Kidney (tissue), 14 donors: ENCODE measurements around the gene TRMU. TPM values are rescaled to one million over a fixed set of nuclear protein-coding genes. Genes with fewer than 3 reads are reported as not detected.

Experiments
- DNase-seq, 5 donors: peaks; one replicate each; pipeline ENCODE4 v3.0.0-alpha.2; 2013 to 2020
- FAIRE-seq: peaks from 2 replicates; lab custom pipeline; 2012; peaks lifted over from hg19 to GRCh38; lab: Jason Lieb, UNC
- H3K27ac ChIP-seq, 2 donors: one replicate each; pipeline ENCODE4 v1.7.0; 2013; ENCODE audit warnings: low read depth in 2 of 2, low read length in 2 of 2, inconsistent platforms in 1 of 2
- H3K27me3 ChIP-seq: one replicate; pipeline ENCODE4 v1.7.1; 2013; ENCODE audit warnings: low read length, inconsistent platforms; ENCODE audit not compliant: control insufficient read depth, insufficient read depth
- H3K36me3 ChIP-seq, 3 donors: one replicate each; pipeline versions ENCODE4 v1.7.0 to v1.7.1; 2013; ENCODE audit warnings: low read length in 3 of 3, control low read depth in 1 of 3, inconsistent platforms in 1 of 3; ENCODE audit not compliant: insufficient read depth in 3 of 3, control insufficient read depth in 2 of 3
- H3K4me1 ChIP-seq, 3 donors: one replicate each; pipeline versions ENCODE4 v1.7.0 to v1.7.1; 2013; ENCODE audit warnings: low read length in 3 of 3, inconsistent platforms in 1 of 3, low read depth in 1 of 3; ENCODE audit not compliant: control insufficient read depth in 2 of 3, insufficient read depth in 2 of 3
- H3K4me3 ChIP-seq, 3 donors: one replicate each; pipeline versions ENCODE4 v1.7.0 to v1.8.1; 2013; ENCODE audit warnings: low read length in 3 of 3, control low read depth in 1 of 3, inconsistent platforms in 1 of 3
- H3K9ac ChIP-seq, 3 donors: one replicate each; pipeline versions ENCODE4 v1.7.0 to v1.7.1; 2013; ENCODE audit warnings: low read length in 3 of 3, control low read depth in 1 of 3, inconsistent platforms in 1 of 3
- H3K9me3 ChIP-seq, 3 donors: one replicate each; pipeline versions ENCODE4 v1.7.0 to v1.7.1; 2013; ENCODE audit warnings: low read length in 3 of 3, control low read depth in 1 of 3, inconsistent platforms in 1 of 3; ENCODE audit not compliant: control insufficient read depth in 2 of 3, insufficient read depth in 1 of 3
- intact Hi-C: fragments of 100-400 bp; cut with DNase I; formaldehyde crosslinking; loops from one replicate; pipeline ENCODE4 v1.11.1; 2022
- polyA plus RNA-seq: library from polyadenylated mRNA; stranded (reverse); fragments of 350-450 nt; fragmentation: Illumina TruSeq; extraction: RNeasy Lipid Tissue Mini Kit (QIAGEN cat#74804); gene quantifications from one replicate; pipeline ENCODE4 v1.2.3, GENCODE V29; 2014; ENCODE audit warnings: low read depth, low replicate concordance; ENCODE audit not compliant: insufficient read depth
- total RNA-seq: library from RNA; stranded (reverse); fragmentation: NEBNext Ultra II Directional; extraction: Animal tissue kit (Norgen Biotek cat#: 25700); gene quantifications from one replicate; pipeline ENCODE4 v1.2.1, GENCODE V29; 2021
- TF ChIP-seq, protein P1 (sequence below): IDR thresholded peaks from 3 replicates; pipeline ENCODE4 v1.5.1; 2012; ENCODE audit warnings: mild to moderate bottlenecking, moderate library complexity, borderline replicate concordance; ENCODE audit not compliant: insufficient read depth; ENCODE audit errors: extremely low read depth
- donor health status: control.
- donor health status: control.
- donor health status: control.
- donor health status: control.
- donor health status: control.
- donor health status: DM: yes; HTN: yes; CAD: no.
- donor health status: Normal renal cell carcinoma (clear cell type).

The TRMU gene
- total and polyA plus RNA-seq, 2 donors from 2014 or later: 40.5 to 41.1 TPM

GRCh38 chr22:46349238-46349637, 13.7 kb downstream of the TRMU start:
- no peak overlapping the region for H3K9ac ChIP-seq
- H3K27me3 ChIP-seq: no peaks in the 10 kb centered on the region
- H3K36me3 ChIP-seq: peaks cover 3 to 75% (median 47%) of the 10 kb centered on the region in 3 donors
- no peaks in the 10 kb centered on the region for H3K9me3 ChIP-seq
- no peak overlapping the region for H3K4me3 ChIP-seq
- DNase-seq: peak in 1 of 5 donors; percentile 50
- intact Hi-C loops: no loop called here
- TF ChIP-seq, protein P1, sequence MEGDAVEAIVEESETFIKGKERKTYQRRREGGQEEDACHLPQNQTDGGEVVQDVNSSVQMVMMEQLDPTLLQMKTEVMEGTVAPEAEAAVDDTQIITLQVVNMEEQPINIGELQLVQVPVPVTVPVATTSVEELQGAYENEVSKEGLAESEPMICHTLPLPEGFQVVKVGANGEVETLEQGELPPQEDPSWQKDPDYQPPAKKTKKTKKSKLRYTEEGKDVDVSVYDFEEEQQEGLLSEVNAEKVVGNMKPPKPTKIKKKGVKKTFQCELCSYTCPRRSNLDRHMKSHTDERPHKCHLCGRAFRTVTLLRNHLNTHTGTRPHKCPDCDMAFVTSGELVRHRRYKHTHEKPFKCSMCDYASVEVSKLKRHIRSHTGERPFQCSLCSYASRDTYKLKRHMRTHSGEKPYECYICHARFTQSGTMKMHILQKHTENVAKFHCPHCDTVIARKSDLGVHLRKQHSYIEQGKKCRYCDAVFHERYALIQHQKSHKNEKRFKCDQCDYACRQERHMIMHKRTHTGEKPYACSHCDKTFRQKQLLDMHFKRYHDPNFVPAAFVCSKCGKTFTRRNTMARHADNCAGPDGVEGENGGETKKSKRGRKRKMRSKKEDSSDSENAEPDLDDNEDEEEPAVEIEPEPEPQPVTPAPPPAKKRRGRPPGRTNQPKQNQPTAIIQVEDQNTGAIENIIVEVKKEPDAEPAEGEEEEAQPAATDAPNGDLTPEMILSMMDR: no peak
- FAIRE-seq: no peak
- no peaks in the 10 kb centered on the region for H3K4me1 ChIP-seq
- H3K27ac ChIP-seq: no peak overlapping the region

DNA sequence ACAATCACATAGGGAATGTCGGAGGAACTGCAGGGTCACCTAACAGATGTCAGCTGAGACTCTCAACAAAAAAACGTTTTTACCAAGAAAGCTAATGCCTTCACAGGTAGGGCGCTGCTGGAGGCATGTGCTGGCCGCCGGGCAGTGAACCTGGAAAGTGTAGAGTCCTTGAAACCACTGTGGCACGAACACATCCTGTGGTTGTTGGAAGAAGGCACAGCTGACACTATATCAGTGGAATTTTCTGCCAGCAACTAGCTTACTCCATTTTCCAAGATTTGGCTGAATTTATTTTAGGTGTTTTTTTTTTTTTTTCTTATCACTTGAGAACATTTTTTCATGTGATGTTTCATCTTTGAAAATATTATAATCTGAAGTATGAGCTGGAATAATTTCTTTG, 14.2 kb downstream of the TRMU start:
- TF ChIP-seq, protein P1: no peak
- no peaks in the 10 kb centered on the region for H3K4me1 ChIP-seq
- DNase-seq (peak in 1 of 5 donors; percentile 6), FAIRE-seq (peak; percentile 11)
- H3K9ac ChIP-seq: no peak overlapping the region
- H3K4me3 ChIP-seq: no peak overlapping the region
- intact Hi-C loops: no loop called here
- H3K9me3 ChIP-seq: no peaks in the 10 kb centered on the region
- H3K36me3 ChIP-seq: peaks cover 3 to 71% (median 43%) of the 10 kb centered on the region in 3 donors
- H3K27me3 ChIP-seq: no peaks in the 10 kb centered on the region
- no peak overlapping the region for H3K27ac ChIP-seq

DNA sequence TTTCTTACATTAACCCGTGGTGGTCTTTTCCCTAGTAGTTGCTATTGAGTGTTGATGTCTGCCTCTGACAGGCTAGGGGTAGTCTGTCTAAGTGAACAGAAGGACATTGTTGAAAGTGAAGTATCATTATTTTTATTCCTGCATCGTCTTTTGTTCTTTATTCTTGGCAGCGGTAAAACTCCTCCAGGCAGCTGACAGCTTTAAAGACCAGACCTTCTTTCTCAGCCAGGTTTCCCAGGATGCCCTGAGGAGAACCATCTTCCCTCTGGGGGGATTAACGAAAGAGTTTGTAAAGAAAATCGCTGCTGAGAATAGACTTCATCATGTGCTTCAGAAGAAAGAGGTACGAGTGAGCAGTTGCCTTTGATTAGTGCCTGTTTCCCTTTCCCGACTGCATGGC, 14.6 kb downstream of the TRMU start:
- no peak overlapping the region for H3K4me3 ChIP-seq
- no peak for DNase-seq
- peaks cover 3 to 70% (median 43%) of the 10 kb centered on the region in 3 donors for H3K36me3 ChIP-seq
- no peaks in the 10 kb centered on the region for H3K4me1 ChIP-seq
- no peak overlapping the region for H3K27ac ChIP-seq
- H3K9me3 ChIP-seq: no peaks in the 10 kb centered on the region
- no peak for FAIRE-seq
- TF ChIP-seq, protein P1: no peak
- H3K27me3 ChIP-seq: no peaks in the 10 kb centered on the region
- no peak overlapping the region for H3K9ac ChIP-seq
- intact Hi-C loops: no loop called here

DNA sequence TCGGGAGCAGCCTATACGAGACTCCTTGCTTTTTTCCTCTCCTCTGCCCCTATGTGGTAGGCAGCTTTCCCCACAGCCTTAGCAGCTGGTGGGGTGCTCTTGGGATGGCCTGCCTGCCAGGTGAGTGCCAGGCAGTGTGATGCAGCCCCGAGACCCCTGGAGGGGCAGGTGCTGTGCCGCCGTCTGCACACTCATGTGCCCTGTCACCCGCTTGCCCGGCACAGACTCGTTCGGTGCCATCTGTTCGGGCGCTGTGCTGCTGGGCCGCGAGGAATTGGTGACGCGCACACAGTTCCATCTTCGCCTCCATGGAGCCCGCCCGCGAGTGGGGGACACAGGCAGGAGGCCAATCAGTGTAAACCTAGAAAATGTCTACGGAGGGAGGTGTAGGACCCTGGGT, 15.1 kb downstream of the TRMU start:
- FAIRE-seq (no peak), DNase-seq (peak in 1 of 5 donors; percentile 59)
- intact Hi-C loops: no loop called here
- Histone ChIP-seq H3K36me3 (peaks cover 3 to 66% (median 43%) of the 10 kb centered on the region in 3 donors), H3K27me3 (no peaks in the 10 kb centered on the region), H3K9me3 (no peaks in the 10 kb centered on the region), H3K9ac (no peak overlapping the region), H3K4me1 (no peaks in the 10 kb centered on the region), H3K4me3 (no peak overlapping the region), H3K27ac (no peak overlapping the region)
- TF ChIP-seq, protein P1: no peak
